Effector memory CD8-positive, alpha-beta T cell (primary cell): ENCODE data around the gene ROBO4.

Experiments
- ATAC-seq: fragments of 150-1000 bp; cut with Tn5 transposase; replicated peaks from 2 replicates; pipeline ENCODE4 v1.10.0; 2021; ENCODE audit warnings: mild to moderate bottlenecking, moderate library complexity
- DNase-seq, 3 experiments: peaks; one replicate each; pipeline ENCODE4 v3.0.0; 2021
- H3K27ac Mint-ChIP-seq, 2 donors: one replicate each; pipeline ENCODE4 v1.8.0; 2022; ENCODE audit warnings: mild to moderate bottlenecking in 2 of 2, mixed read lengths in 2 of 2, moderate library complexity in 2 of 2
- H3K27me3 Mint-ChIP-seq, 2 donors: one replicate each; pipeline ENCODE4 v1.8.0; 2022; ENCODE audit warnings: mixed read lengths in 2 of 2
- H3K36me3 Mint-ChIP-seq: one replicate; pipeline ENCODE4 v1.8.0; 2022; ENCODE audit warnings: mild to moderate bottlenecking, moderate library complexity, mixed read lengths; ENCODE audit not compliant: insufficient read depth
- H3K4me1 Mint-ChIP-seq, 2 donors: one replicate each; pipeline ENCODE4 v1.8.0; 2022; ENCODE audit warnings: low read depth in 2 of 2, mixed read lengths in 2 of 2
- H3K4me3 Mint-ChIP-seq, 2 donors: one replicate each; pipeline ENCODE4 v1.8.0; 2022; ENCODE audit warnings: mild to moderate bottlenecking in 2 of 2, mixed read lengths in 2 of 2, moderate library complexity in 2 of 2
- H3K9me3 Mint-ChIP-seq, 2 donors: one replicate each; pipeline ENCODE4 v1.8.0; 2022; ENCODE audit warnings: mixed read lengths in 2 of 2

The ROBO4 gene

DNA sequence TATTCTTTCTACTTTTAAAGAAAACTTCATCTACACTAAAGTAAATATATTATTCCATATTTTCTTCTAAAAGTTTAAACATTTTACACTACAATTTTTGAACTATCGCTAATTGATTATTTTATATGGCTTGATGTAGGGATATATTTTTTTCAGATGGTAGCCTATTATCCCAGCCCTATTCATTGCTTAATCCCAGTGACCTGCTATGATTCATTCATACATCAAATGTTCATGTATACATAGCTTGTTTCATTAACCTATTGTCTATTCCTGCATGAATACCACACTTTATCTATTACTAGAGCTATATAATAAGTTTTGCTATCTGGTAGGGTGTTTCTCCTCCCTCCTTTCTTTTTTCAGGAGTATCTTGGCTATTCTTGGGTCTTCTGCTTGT, 5.0 kb upstream of the ROBO4 start:
- H3K27ac Mint-ChIP-seq = no peak overlapping the region
- H3K27me3 Mint-ChIP-seq = peaks cover 45 to 59% of the 10 kb centered on the region in 2 donors
- H3K4me3 Mint-ChIP-seq = no peak overlapping the region
- H3K4me1 Mint-ChIP-seq = no peaks in the 10 kb centered on the region
- H3K9me3 Mint-ChIP-seq = no peaks in the 10 kb centered on the region
- no peaks in the 10 kb centered on the region for H3K36me3 Mint-ChIP-seq
- DNase-seq (no peak), ATAC-seq (no peak)

DNA sequence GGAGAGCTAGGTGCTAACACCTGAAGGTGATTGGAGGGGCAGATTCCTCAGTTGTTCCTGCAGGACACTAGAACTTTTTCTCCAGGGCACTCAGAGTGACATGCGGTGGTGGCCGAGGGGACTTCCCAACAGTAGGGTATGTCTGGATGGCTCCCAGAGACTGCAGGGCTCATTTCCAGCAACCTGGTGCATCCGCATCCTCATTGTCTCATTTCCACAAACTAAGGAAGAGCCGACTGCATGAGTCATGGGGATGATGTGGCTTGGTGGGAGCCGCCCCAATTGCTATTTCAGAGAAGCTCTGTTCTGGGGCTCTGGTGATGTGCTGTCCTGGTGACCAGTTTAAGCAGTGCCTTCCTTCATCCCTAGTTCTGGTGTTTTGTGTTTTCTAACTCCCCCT, 2.8 kb upstream of the ROBO4 start:
- no peaks in the 10 kb centered on the region for H3K36me3 Mint-ChIP-seq
- no peaks in the 10 kb centered on the region for H3K4me1 Mint-ChIP-seq
- DNase-seq (no peak), ATAC-seq (no peak)
- no peaks in the 10 kb centered on the region for H3K9me3 Mint-ChIP-seq
- peaks cover 36 to 50% of the 10 kb centered on the region in 2 donors for H3K27me3 Mint-ChIP-seq
- H3K4me3 Mint-ChIP-seq = no peak overlapping the region
- H3K27ac Mint-ChIP-seq = no peak overlapping the region

- Mint-ChIP-seq H3K4me1 (no peaks in the 10 kb centered on the region), H3K27ac (peak overlapping the region in 1 of 2 donors; percentile 4), H3K4me3 (no peak overlapping the region), H3K27me3 (peaks cover 33 to 50% of the 10 kb centered on the region in 2 donors), H3K9me3 (no peaks in the 10 kb centered on the region), H3K36me3 (no peaks in the 10 kb centered on the region)
- no peak for ATAC-seq
- no peak for DNase-seq
These were observed 1.9 kb upstream of the ROBO4 start for GRCh38 chr11:124899383-124900145.

DNA sequence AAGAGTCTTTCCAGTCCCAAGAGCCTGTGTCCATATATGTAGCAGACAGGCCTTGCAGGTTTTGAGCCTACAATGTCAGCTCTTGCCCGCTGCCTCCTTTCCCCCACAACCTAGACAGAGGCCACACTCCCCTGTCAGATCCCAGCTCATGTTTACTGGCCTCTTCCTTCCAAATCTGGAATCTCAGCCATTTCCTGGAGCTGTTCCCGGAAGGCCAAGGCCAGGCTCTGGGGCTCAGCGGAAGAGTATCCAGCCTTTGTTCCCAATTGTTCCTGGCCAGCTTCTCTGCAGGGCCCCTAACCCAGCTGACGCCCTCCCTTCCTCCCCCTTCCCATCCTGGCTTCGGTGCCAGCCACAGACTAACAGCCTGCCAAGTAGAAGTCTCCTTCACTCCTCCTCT, 1.0 kb upstream of the ROBO4 start:
- Mint-ChIP-seq H3K36me3 (no peaks in the 10 kb centered on the region), H3K9me3 (no peaks in the 10 kb centered on the region), H3K4me1 (no peaks in the 10 kb centered on the region), H3K27ac (no peak overlapping the region), H3K27me3 (peaks cover 33 to 52% of the 10 kb centered on the region in 2 donors), H3K4me3 (no peak overlapping the region)
- ATAC-seq (no peak), DNase-seq (no peak)

DNA sequence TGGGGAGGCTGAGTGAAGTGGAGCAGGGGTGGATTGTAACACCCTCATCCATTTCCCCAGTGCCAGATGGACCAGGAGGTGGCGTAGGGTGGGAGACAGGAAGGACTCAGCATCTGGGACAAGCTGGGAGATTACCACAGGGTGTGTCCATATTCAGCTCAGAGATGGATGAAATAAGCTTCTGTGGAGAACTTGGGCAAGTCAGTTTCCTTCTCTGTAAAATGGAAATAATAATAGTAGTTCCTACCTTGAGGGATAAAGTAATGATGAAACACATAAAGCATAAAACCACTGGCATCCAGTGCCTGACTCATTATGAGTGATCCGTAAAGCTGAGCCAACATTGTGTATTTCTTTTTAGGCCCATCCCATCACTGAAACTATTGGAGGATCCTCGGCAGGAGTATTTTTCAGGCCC, 607 bp upstream of the ROBO4 start:
- no peak for DNase-seq
- Mint-ChIP-seq H3K36me3 (no peaks in the 10 kb centered on the region), H3K9me3 (no peaks in the 10 kb centered on the region), H3K4me3 (no peak overlapping the region), H3K4me1 (no peaks in the 10 kb centered on the region), H3K27me3 (peaks cover 30 to 56% of the 10 kb centered on the region in 2 donors), H3K27ac (no peak overlapping the region)
- ATAC-seq = no peak

DNA sequence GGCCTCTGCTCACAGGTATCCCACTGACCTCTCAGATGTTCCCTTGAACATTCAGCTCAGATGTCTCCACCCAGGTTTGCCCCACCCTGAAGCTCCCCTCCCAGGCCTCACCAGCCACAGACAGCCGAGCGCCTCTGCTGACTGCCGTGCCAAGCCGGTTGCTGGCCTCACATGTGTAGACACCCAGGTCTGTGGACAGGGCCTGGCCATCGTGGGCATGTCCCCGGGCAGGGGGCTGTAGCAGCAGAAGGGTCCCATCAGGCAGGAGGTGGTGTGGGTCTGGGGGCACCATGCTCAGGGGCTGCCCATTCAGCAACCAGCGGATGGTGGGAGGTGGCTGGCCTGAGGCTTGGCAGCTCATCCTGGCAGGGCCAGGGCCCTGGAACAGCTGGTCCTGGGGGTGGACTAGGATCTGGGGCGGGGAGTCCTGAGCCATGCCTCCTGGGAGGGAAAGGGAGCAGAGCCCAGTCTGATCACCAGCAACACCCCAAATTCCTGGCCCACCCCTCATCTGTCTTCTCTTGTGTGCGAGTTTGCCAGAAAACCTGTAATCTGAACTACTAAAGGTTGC, 759 bp downstream of the ROBO4 start:
- Mint-ChIP-seq H3K9me3 (no peaks in the 10 kb centered on the region), H3K27me3 (peaks cover 27 to 69% of the 10 kb centered on the region in 2 donors), H3K36me3 (peaks cover 4% of the 10 kb centered on the region), H3K4me1 (no peaks in the 10 kb centered on the region), H3K4me3 (no peak overlapping the region), H3K27ac (no peak overlapping the region)
- DNase-seq = no peak
- no peak for ATAC-seq

GRCh38 chr11:124896071-124896750, 1.5 kb downstream of the ROBO4 start:
- no peaks in the 10 kb centered on the region for H3K4me1 Mint-ChIP-seq
- H3K27me3 Mint-ChIP-seq = peaks cover 22 to 67% of the 10 kb centered on the region in 2 donors
- DNase-seq = no peak
- ATAC-seq = no peak
- H3K36me3 Mint-ChIP-seq = peaks cover 4% of the 10 kb centered on the region
- no peak overlapping the region for H3K4me3 Mint-ChIP-seq
- no peaks in the 10 kb centered on the region for H3K9me3 Mint-ChIP-seq
- no peak overlapping the region for H3K27ac Mint-ChIP-seq

DNA sequence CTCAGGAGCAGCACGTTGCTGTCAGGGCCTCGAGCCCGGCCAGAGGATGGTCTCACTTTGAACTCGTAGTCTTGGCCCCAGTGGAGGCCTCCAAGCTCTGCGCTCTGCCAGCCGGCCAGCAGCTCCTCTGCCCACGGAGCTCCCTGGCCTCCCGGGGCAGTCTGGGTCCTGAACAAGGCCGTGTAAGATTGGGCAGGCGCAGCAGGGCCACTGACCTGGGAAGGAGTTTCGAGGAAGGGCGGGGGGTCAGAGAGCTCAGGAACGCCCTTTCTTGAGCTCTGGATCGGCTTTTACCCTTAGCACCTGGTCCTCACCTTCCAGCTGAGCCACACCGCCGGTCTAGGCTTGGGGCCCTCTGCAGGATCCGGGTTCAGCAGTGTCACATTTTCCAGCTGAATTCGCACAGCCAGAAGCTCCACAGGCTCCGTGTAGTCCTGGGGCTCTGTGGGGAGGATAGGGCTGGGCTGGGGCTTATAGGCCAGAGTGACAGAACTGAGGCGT, 2.1 kb downstream of the ROBO4 start:
- H3K9me3 Mint-ChIP-seq = no peaks in the 10 kb centered on the region
- no peak overlapping the region for H3K27ac Mint-ChIP-seq
- H3K27me3 Mint-ChIP-seq = peaks cover 16 to 60% of the 10 kb centered on the region in 2 donors
- H3K4me1 Mint-ChIP-seq = no peaks in the 10 kb centered on the region
- ATAC-seq (no peak), DNase-seq (no peak)
- H3K4me3 Mint-ChIP-seq = no peak overlapping the region
- peaks cover 4% of the 10 kb centered on the region for H3K36me3 Mint-ChIP-seq

GRCh38 chr11:124894606-124895430, 2.8 kb downstream of the ROBO4 start:
- Mint-ChIP-seq H3K4me1 (no peaks in the 10 kb centered on the region), H3K4me3 (no peak overlapping the region), H3K9me3 (no peaks in the 10 kb centered on the region), H3K27ac (no peak overlapping the region), H3K27me3 (peaks cover 14 to 54% of the 10 kb centered on the region in 2 donors), H3K36me3 (peaks cover 4% of the 10 kb centered on the region)
- DNase-seq (no peak), ATAC-seq (no peak)

DNA sequence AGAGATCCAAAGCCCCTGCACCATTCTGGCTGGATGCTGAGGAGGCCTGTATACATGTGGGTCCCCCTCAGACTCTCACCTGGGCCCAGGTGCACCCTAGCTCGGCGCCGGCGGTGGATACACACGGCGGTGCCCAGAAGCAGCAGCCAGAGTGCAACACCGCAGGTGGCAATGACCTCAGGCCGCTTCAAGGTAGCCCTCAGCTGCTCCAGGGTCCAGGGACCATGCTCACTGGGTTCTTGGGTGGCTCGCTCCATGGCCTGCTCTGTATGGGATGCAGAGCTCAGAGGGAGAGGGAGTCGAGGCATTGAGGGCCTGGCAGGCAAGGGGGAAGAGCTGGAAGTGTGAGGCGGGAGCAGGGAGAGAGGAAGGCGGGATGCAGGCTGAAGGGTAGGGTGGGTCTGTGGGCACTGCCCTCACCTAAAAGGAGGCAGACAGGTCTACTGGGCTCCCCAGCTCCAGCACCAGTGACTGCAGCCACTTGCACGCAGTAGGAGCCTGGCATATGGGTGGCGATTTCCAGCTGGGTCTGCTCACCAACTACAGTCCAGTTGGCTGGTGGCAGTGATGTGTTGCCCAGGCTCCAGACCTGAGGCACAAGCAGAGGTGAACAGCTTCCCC, 3.8 kb downstream of the ROBO4 start:
- DNase-seq (no peak), ATAC-seq (no peak)
- Mint-ChIP-seq H3K4me3 (no peak overlapping the region), H3K9me3 (no peaks in the 10 kb centered on the region), H3K27me3 (peaks cover 6 to 45% of the 10 kb centered on the region in 2 donors), H3K36me3 (peaks cover 4% of the 10 kb centered on the region), H3K27ac (no peak overlapping the region), H3K4me1 (no peaks in the 10 kb centered on the region)

GRCh38 chr11:124892750-124893454, 4.8 kb downstream of the ROBO4 start:
- Mint-ChIP-seq H3K27ac (no peak overlapping the region), H3K36me3 (peaks cover 4% of the 10 kb centered on the region), H3K4me1 (no peaks in the 10 kb centered on the region)

GRCh38 chr11:124892146-124892545, 5.5 kb downstream of the ROBO4 start:
- ATAC-seq = no peak
- no peak overlapping the region for H3K27ac Mint-ChIP-seq

More at GRCh38 chr11:124892750-124893454, 4.8 kb downstream of the ROBO4 start:
- no peak for ATAC-seq
- no peak overlapping the region for H3K4me3 Mint-ChIP-seq
- no peak for DNase-seq
- peaks cover 15 to 50% of the 10 kb centered on the region in 2 donors for H3K27me3 Mint-ChIP-seq
- no peaks in the 10 kb centered on the region for H3K9me3 Mint-ChIP-seq

More at GRCh38 chr11:124892146-124892545, 5.5 kb downstream of the ROBO4 start:
- Mint-ChIP-seq H3K27me3 (peaks cover 10 to 57% of the 10 kb centered on the region in 2 donors), H3K4me1 (no peaks in the 10 kb centered on the region), H3K36me3 (peaks cover 4% of the 10 kb centered on the region), H3K4me3 (no peak overlapping the region), H3K9me3 (no peaks in the 10 kb centered on the region)
- DNase-seq = no peak
